NCI-H460 (cell line): ENCODE results near the gene NRXN3. TPM values are rescaled to one million over a fixed set of nuclear protein-coding genes. Genes with fewer than 3 reads are reported as not detected.

Source experiments
- DNase-seq: peaks from one replicate; pipeline ENCODE4 v3.0.0-alpha.2; 2016; ENCODE audit warnings: low read depth; ENCODE audit errors: extremely low read depth
- total RNA-seq: library from RNA; depleted of rRNA; stranded (reverse); fragments of >200 nt; shearing (Covaris generic); gene quantifications from 2 replicates; pipeline ENCODE4 v1.2.3, GENCODE V29; 2014

NRXN3 gene
- total RNA-seq, 1 experiment from 2014 or later = 6.6 TPM

GRCh38 chr14:78316052-78316451 lies 145.9 kb downstream of the NRXN3 start:
- DNase-seq = no peak

GRCh38 chr14:78316786-78317185 lies 146.6 kb downstream of the NRXN3 start:
- no peak for DNase-seq

- DNase-seq = no peak
Measured at GRCh38 chr14:78319406-78319805, 149.2 kb downstream of the NRXN3 start.

GRCh38 chr14:78319887-78320635 lies 149.9 kb downstream of the NRXN3 start:
- no peak for DNase-seq

GRCh38 chr14:78324353-78324752 lies 154.2 kb downstream of the NRXN3 start:
- DNase-seq = no peak

- DNase-seq = no peak
Measured at GRCh38 chr14:78325911-78326310, 155.7 kb downstream of the NRXN3 start.

- DNase-seq = no peak
Measured at GRCh38 chr14:78327426-78328221, 157.5 kb downstream of the NRXN3 start.

- no peak for DNase-seq
Measured at GRCh38 chr14:78329371-78329770, 159.2 kb downstream of the NRXN3 start.

- no peak for DNase-seq
Measured at GRCh38 chr14:78335531-78335930, 165.4 kb downstream of the NRXN3 start.

- no peak for DNase-seq
Measured at GRCh38 chr14:78340250-78340649, 170.1 kb downstream of the NRXN3 start.

GRCh38 chr14:78341827-78342389 lies 171.7 kb downstream of the NRXN3 start:
- DNase-seq = no peak

- DNase-seq = no peak
Measured at GRCh38 chr14:78342879-78343278, 172.7 kb downstream of the NRXN3 start.

GRCh38 chr14:78344290-78344689 lies 174.1 kb downstream of the NRXN3 start:
- DNase-seq = no peak

GRCh38 chr14:78345131-78345744 lies 175.1 kb downstream of the NRXN3 start:
- no peak for DNase-seq

GRCh38 chr14:78346747-78347146 lies 176.6 kb downstream of the NRXN3 start:
- DNase-seq = no peak

- DNase-seq = no peak
Measured at GRCh38 chr14:78355109-78355508, 184.9 kb downstream of the NRXN3 start.

- DNase-seq = no peak
Measured at GRCh38 chr14:78356391-78356790, 186.2 kb downstream of the NRXN3 start.

GRCh38 chr14:78358591-78358990 lies 188.4 kb downstream of the NRXN3 start:
- DNase-seq = no peak

- no peak for DNase-seq
Measured at GRCh38 chr14:78359581-78359980, 189.4 kb downstream of the NRXN3 start.

- DNase-seq = no peak
Measured at GRCh38 chr14:78363008-78363407, 192.8 kb downstream of the NRXN3 start.

GRCh38 chr14:78367355-78367754 lies 197.2 kb downstream of the NRXN3 start:
- no peak for DNase-seq
